AG08395 (cell line): ENCODE results near the gene WHAMM.
"Not testable (repeated sequence)": the region's sequence is repeated elsewhere in the genome, so short reads cannot be mapped to it uniquely, and the experiment has no call there.

Experiments
- DNase-seq: peaks from one replicate; pipeline ENCODE4 v3.0.0; 2012; ENCODE audit warnings: mixed read lengths, low spot score

WHAMM gene

GRCh38 chr15:82809308-82810060 lies at the start of gene WHAMM:
TSS of gene WHAMM (plus strand) at chr15:82809628. CDS start at chr15:82809727, 99 bp downstream.
- peak; percentile 99 for DNase-seq

- DNase-seq, result no peak
These were observed 45.9 kb upstream of the WHAMM start for GRCh38 chr15:82763361-82764116.

GRCh38 chr15:82764117-82764490 lies 45.3 kb upstream of the WHAMM start:
- DNase-seq, result no peak

- DNase-seq, result no peak
These were observed 44.7 kb upstream of the WHAMM start for GRCh38 chr15:82764740-82765139.

- DNase-seq, result not testable (repeated sequence)
These were observed 43.2 kb upstream of the WHAMM start for GRCh38 chr15:82766201-82766600.

GRCh38 chr15:82767163-82767829 lies 42.1 kb upstream of the WHAMM start:
- DNase-seq, result no peak

- no peak for DNase-seq
These were observed 40.9 kb upstream of the WHAMM start for GRCh38 chr15:82768414-82769054.

- DNase-seq, result no peak
These were observed 37.4 kb upstream of the WHAMM start for GRCh38 chr15:82771789-82772607.

GRCh38 chr15:82774496-82774895 lies 34.9 kb upstream of the WHAMM start:
- no peak for DNase-seq

GRCh38 chr15:82778755-82779154 lies 30.7 kb upstream of the WHAMM start:
- no peak for DNase-seq

GRCh38 chr15:82781349-82781748 lies 28.1 kb upstream of the WHAMM start:
- no peak for DNase-seq

GRCh38 chr15:82788496-82788895 lies 20.9 kb upstream of the WHAMM start:
- no peak for DNase-seq

- DNase-seq, result peak; percentile 18
These were observed 19.9 kb upstream of the WHAMM start for GRCh38 chr15:82789491-82789890.

GRCh38 chr15:82790321-82790720 lies 19.1 kb upstream of the WHAMM start:
- DNase-seq, result no peak

- DNase-seq, result no peak
These were observed 17.4 kb upstream of the WHAMM start for GRCh38 chr15:82792068-82792467.

GRCh38 chr15:82793737-82794136 lies 15.7 kb upstream of the WHAMM start:
- no peak for DNase-seq

GRCh38 chr15:82798104-82798503 lies 11.3 kb upstream of the WHAMM start:
- no peak for DNase-seq

GRCh38 chr15:82798531-82799166 lies 10.8 kb upstream of the WHAMM start:
- no peak for DNase-seq

- DNase-seq, result no peak
These were observed 10.1 kb upstream of the WHAMM start for GRCh38 chr15:82799183-82799841.

GRCh38 chr15:82802497-82802896 lies 6.9 kb upstream of the WHAMM start:
- DNase-seq, result no peak
